Neural cell (in vitro differentiated cells): Measurements from ENCODE around the gene TSPAN18. TPM values are rescaled to one million over a fixed set of nuclear protein-coding genes. Genes with fewer than 3 reads are reported as not detected.

Source experiments
- H2AFZ ChIP-seq: fragments of 200-600, 300-800 bp; sonication (generic), shearing (Covaris generic); 2 replicates; pipeline ENCODE4 v1.6.0; 2014; ENCODE audit warnings: low read depth, mild to moderate bottlenecking, antibody characterized with exemption, low read length, moderate library complexity
- H3F3A ChIP-seq: fragments of 200-600 bp; shearing (Covaris generic); 2 replicates; pipeline ENCODE4 v1.6.1; 2016; ENCODE audit warnings: mild to moderate bottlenecking, moderate library complexity, mixed read lengths, antibody characterized with exemption, low read length; ENCODE audit not compliant: insufficient read depth, poor library complexity, severe bottlenecking
- H3K27ac ChIP-seq: fragments of 200-600, 300-800 bp; sonication (generic), shearing (Covaris generic); 2 replicates; pipeline ENCODE4 v1.5.1; 2014; ENCODE audit warnings: mild to moderate bottlenecking, low read length, moderate library complexity
- H3K27me3 ChIP-seq: fragments of 300-800, 200-600 bp; sonication (generic), shearing (Covaris generic); 2 replicates; pipeline ENCODE4 v1.6.0; 2014; ENCODE audit warnings: mild to moderate bottlenecking, low read depth, low read length, moderate library complexity; ENCODE audit not compliant: insufficient read depth
- H3K36me3 ChIP-seq: fragments of 300-800, 200-600 bp; sonication (generic), shearing (Covaris generic); 2 replicates; pipeline ENCODE4 v1.5.1; 2014; ENCODE audit warnings: mild to moderate bottlenecking, antibody characterized with exemption, low read length, moderate library complexity; ENCODE audit not compliant: insufficient read depth
- H3K4me2 ChIP-seq: fragments of 300-800, 200-600 bp; sonication (generic), shearing (Covaris generic); 2 replicates; pipeline ENCODE4 v1.6.0; 2014; ENCODE audit warnings: mild to moderate bottlenecking, low read length
- H3K4me3 ChIP-seq: fragments of 300-800, 200-600 bp; sonication (generic), shearing (Covaris generic); 2 replicates; pipeline ENCODE4 v1.5.1; 2014; ENCODE audit warnings: mild to moderate bottlenecking, low read length, moderate library complexity
- H3K79me2 ChIP-seq: fragments of 200-600 bp; shearing (Covaris generic); replicated peaks from 2 replicates; pipeline ENCODE4 v1.6.0; 2014; ENCODE audit warnings: mild to moderate bottlenecking, low read length, moderate library complexity; ENCODE audit not compliant: insufficient read depth
- H3K9ac ChIP-seq: fragments of 300-800, 200-600 bp; sonication (generic), shearing (Covaris generic); 2 replicates; pipeline ENCODE4 v1.6.1; 2016; ENCODE audit warnings: mild to moderate bottlenecking, low read length, mixed read lengths
- H3K9me2 ChIP-seq: fragments of 200-600 bp; shearing (Covaris generic); 2 replicates; pipeline ENCODE4 v1.6.1; 2016; ENCODE audit warnings: mild to moderate bottlenecking, low read length, mixed read lengths; ENCODE audit not compliant: insufficient read depth
- H3K9me3 ChIP-seq: fragments of 200-600, 300-800 bp; sonication (generic), shearing (Covaris generic); 2 replicates; pipeline ENCODE4 v1.6.1; 2016; ENCODE audit warnings: mild to moderate bottlenecking, mixed run types, low read length, moderate library complexity, mixed read lengths
- H4K20me1 ChIP-seq: fragments of 200-600 bp; shearing (Covaris generic); 2 replicates; pipeline ENCODE4 v1.6.1; 2016; ENCODE audit warnings: mild to moderate bottlenecking, mixed run types; ENCODE audit not compliant: insufficient read depth
- EP300 ChIP-seq: fragments of 450-650 bp; conservative IDR thresholded peaks from 2 replicates; pipeline ENCODE4 v1.6.1; 2014; ENCODE audit warnings: antibody characterized with exemption, mild to moderate bottlenecking, moderate library complexity; ENCODE audit not compliant: poor library complexity, severe bottlenecking
- EZH2 ChIP-seq: fragments of 200-600, 300-800 bp; shearing (Covaris generic), sonication (generic); IDR thresholded peaks from 2 replicates; pipeline ENCODE4 v1.6.1; 2014; ENCODE audit warnings: antibody characterized with exemption, low read length, borderline replicate concordance, mild to moderate bottlenecking; ENCODE audit not compliant: insufficient read depth, poor library complexity, severe bottlenecking
- RAD21 ChIP-seq: fragments of 450-650 bp; conservative IDR thresholded peaks from 2 replicates; pipeline ENCODE4 v1.6.1; 2014; ENCODE audit warnings: antibody characterized with exemption, mild to moderate bottlenecking, moderate library complexity
- REST ChIP-seq: IDR thresholded peaks from 2 replicates; pipeline ENCODE4 v1.6.1; 2012; ENCODE audit warnings: borderline replicate concordance
- SMC3 ChIP-seq: fragments of 450-650 bp; conservative IDR thresholded peaks from 2 replicates; pipeline ENCODE4 v1.6.1; 2014; ENCODE audit warnings: antibody characterized with exemption, mild to moderate bottlenecking, moderate library complexity; ENCODE audit not compliant: poor library complexity
- TAF1 ChIP-seq: IDR thresholded peaks from 2 replicates; pipeline ENCODE4 v1.6.1; 2012; ENCODE audit warnings: low read depth
- polyA plus RNA-seq: library from polyadenylated mRNA; depleted of rRNA; stranded (reverse); fragments of >200 nt; gene quantifications from 2 replicates; pipeline ENCODE4 v1.2.3, GENCODE V29; 2014

The TSPAN18 gene
- polyA plus RNA-seq, 1 donor from 2014 or later: 8.4 TPM

DNA sequence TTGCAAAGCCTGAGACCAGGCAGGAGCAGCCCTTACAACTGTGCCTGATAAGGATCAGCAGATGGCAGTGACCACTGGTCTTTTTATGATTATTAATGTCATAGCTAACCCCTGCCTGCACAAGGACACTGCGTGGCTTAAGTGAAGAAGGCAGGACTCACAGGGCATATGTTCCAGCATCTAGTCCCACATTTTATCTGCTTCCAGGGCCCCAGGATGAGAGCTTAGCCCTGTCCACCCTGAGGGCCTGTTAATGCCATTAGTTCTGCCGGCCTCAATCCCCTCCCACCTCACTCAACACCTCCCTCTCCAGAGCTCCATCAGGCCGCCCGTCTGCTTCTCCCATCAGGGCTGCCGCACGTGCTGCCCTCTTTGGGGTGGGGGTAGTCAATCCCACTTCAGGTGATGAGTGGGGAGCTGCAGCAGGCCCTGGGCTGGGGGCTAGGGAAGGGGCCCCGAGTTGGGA lies 33.1 kb upstream of the TSPAN18 start:
- no peak overlapping the region for H3K9ac ChIP-seq
- no peak overlapping the region for H3K4me3 ChIP-seq
- no peaks in the 10 kb centered on the region for H3K27me3 ChIP-seq
- H2AFZ ChIP-seq: no peak overlapping the region
- no peaks in the 10 kb centered on the region for H3K9me2 ChIP-seq
- no peaks in the 10 kb centered on the region for H3K9me3 ChIP-seq
- H3K36me3 ChIP-seq: no peaks in the 10 kb centered on the region
- no peak overlapping the region for H3K27ac ChIP-seq
- H3K4me2 ChIP-seq: no peak overlapping the region
- no peaks in the 10 kb centered on the region for H4K20me1 ChIP-seq
- H3F3A ChIP-seq: no peaks in the 10 kb centered on the region
- TF ChIP-seq EZH2: no peak
- TF ChIP-seq SMC3: no peak
- TF ChIP-seq TAF1: no peak
- no peak for TF ChIP-seq RAD21
- no peak for TF ChIP-seq EP300
- no peak for TF ChIP-seq REST
- H3K79me2 ChIP-seq: no peaks in the 10 kb centered on the region

DNA sequence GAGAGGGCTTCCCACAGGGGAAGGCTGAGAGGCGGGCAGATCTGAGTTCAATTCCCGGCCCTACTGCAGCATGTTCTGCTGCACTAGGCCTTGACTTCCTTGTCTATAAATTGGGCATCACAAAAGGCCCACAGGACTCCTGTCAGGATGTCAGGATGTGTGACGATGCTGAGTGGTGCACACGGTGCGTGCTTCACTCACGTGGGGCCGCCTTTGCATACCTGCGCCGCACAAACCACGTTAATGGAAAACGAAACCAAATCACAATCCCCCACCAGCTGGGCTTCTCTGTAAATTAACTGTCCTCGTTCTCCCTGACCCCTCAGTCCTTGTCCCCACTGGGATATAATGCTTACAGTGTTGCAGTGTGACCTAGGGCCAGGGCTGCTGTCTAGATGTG lies 32.3 kb upstream of the TSPAN18 start:
- Histone ChIP-seq H3F3A (no peaks in the 10 kb centered on the region), H2AFZ (no peak overlapping the region), H3K27ac (no peak overlapping the region), H3K9ac (no peak overlapping the region), H3K4me2 (no peak overlapping the region), H3K4me3 (no peak overlapping the region), H3K27me3 (no peaks in the 10 kb centered on the region), H3K79me2 (no peaks in the 10 kb centered on the region), H3K9me3 (no peaks in the 10 kb centered on the region), H4K20me1 (no peaks in the 10 kb centered on the region), H3K36me3 (no peaks in the 10 kb centered on the region), H3K9me2 (no peaks in the 10 kb centered on the region)
- TF ChIP-seq EZH2: no peak
- no peak for TF ChIP-seq SMC3

DNA sequence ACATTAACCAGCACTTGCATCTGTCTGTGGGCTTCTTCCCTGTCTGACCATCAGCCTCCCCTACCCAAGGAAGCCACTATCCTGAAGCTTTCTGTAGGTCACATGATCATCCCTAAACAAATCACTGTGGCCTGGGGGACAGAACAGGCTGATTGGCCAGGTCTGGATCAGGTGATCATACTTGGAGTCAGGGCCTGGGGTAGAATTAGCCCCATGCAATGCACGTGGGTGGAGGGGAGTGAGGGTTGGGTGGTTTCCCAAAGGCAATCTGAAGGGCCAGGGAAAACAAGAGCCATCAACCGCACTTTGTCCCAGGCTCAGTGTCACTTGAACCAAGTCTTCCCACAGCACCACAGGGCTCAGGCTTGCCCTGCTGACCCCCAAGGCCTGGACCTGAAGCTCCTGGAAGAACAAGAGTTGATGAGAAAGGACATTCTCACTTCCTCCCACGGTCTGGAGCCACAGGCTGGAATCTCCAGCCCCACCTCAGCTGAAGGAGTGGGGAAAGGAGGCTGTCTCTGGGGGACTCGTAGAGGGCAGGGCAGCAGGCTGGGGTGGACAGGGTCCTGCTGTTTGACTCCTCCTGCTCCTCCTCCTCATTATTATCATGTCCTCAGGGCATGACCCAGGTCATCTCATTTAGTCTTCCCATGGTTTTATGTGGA lies 31.5 kb upstream of the TSPAN18 start:
- Histone ChIP-seq H4K20me1 (no peaks in the 10 kb centered on the region), H3K9me2 (no peaks in the 10 kb centered on the region), H3K27ac (no peak overlapping the region), H3K4me2 (no peak overlapping the region), H3F3A (no peaks in the 10 kb centered on the region), H3K27me3 (no peaks in the 10 kb centered on the region), H3K4me3 (no peak overlapping the region), H3K9ac (no peak overlapping the region), H3K36me3 (no peaks in the 10 kb centered on the region), H2AFZ (no peak overlapping the region), H3K9me3 (no peaks in the 10 kb centered on the region), H3K79me2 (no peaks in the 10 kb centered on the region)
- no peak for TF ChIP-seq REST
